IMR-90 (cell line): ENCODE results near the gene YY1AP1. TPM values are rescaled to one million over a fixed set of nuclear protein-coding genes. Genes with fewer than 3 reads are reported as not detected.

Experiments used
- ATAC-seq: fragments of 200-7000 bp; cut with Tn5 transposase; 2 replicates; pipeline ENCODE4 v1.9.1; 2020; ENCODE audit warnings: low read depth, mild to moderate bottlenecking, moderate library complexity
- BruUV-seq: library from RNA; stranded (reverse); fragments of 400-500 nt; replicated peaks from 2 replicates; lab custom pipeline; 2021; lab: Mats Ljungman, UMichigan
- CTCF ChIA-PET: fragments of 300-600 bp; formaldehyde crosslinking; extraction: SDS; loops from one replicate; lab custom pipeline; 2021; ENCODE audit warnings: antibody characterized with exemption; lab: Yijun Ruan, JAX
- POLR2A ChIA-PET: fragments of 300-600 bp; sonication (Branson Sonifier 250); formaldehyde crosslinking; loops from one replicate; lab custom pipeline; 2022; ENCODE audit warnings: antibody characterized with exemption; ENCODE audit not compliant: unreplicated experiment; lab: Charles Lee
- DNase-seq: peaks from one replicate; pipeline ENCODE4 v3.0.0; 2013
- H2AFZ ChIP-seq: replicated peaks from 2 replicates; pipeline ENCODE3; 2013; ENCODE audit warnings: low read length, mild to moderate bottlenecking; ENCODE audit not compliant: poor library complexity
- H2AK5ac ChIP-seq: 2 replicates; pipeline ENCODE4 v1.6.1; 2013; ENCODE audit warnings: low read depth, low read length, inconsistent platforms
- H2AK9ac ChIP-seq: replicated peaks from 2 replicates; pipeline ENCODE3; 2013; ENCODE audit warnings: mild to moderate bottlenecking, low read depth, low read length, moderate library complexity; ENCODE audit not compliant: poor library complexity
- H2BK120ac ChIP-seq: 2 replicates; pipeline ENCODE4 v1.6.1; 2013; ENCODE audit warnings: low read depth, low read length, inconsistent platforms
- H2BK15ac ChIP-seq: 3 replicates; pipeline ENCODE4 v1.6.1; 2013; ENCODE audit warnings: low read depth, low read length, inconsistent platforms
- H2BK20ac ChIP-seq: 2 replicates; pipeline ENCODE4 v1.6.1; 2013; ENCODE audit warnings: low read depth, mild to moderate bottlenecking, inconsistent platforms, low read length, moderate library complexity
- H2BK5ac ChIP-seq: 2 replicates; pipeline ENCODE4 v1.6.1; 2013; ENCODE audit warnings: mild to moderate bottlenecking, low read depth, low read length, inconsistent platforms; ENCODE audit not compliant: poor library complexity, severe bottlenecking
- H3K14ac ChIP-seq: replicated peaks from 2 replicates; pipeline ENCODE4 v1.6.1; 2013; ENCODE audit warnings: low read depth, low read length, inconsistent platforms
- H3K18ac ChIP-seq: 2 replicates; pipeline ENCODE4 v1.6.1; 2013; ENCODE audit warnings: low read depth, low read length, control low read depth
- H3K23ac ChIP-seq: 2 replicates; pipeline ENCODE4 v1.6.1; 2013; ENCODE audit warnings: low read depth, low read length, inconsistent platforms
- H3K27ac ChIP-seq: 2 replicates; pipeline ENCODE4 v1.5.1; 2013; ENCODE audit warnings: mild to moderate bottlenecking, control low read depth, low read length; ENCODE audit not compliant: insufficient read depth
- H3K27me3 ChIP-seq: 2 replicates; pipeline ENCODE4 v1.6.1; 2013; ENCODE audit warnings: low read length; ENCODE audit not compliant: control insufficient read depth, insufficient read depth
- H3K36me3 ChIP-seq: 2 replicates; pipeline ENCODE4 v1.6.1; 2013; ENCODE audit warnings: low read length, mixed read lengths; ENCODE audit not compliant: control insufficient read depth, insufficient read depth
- H3K4ac ChIP-seq: 2 replicates; pipeline ENCODE4 v1.6.1; 2013; ENCODE audit warnings: low read depth, low read length, inconsistent platforms
- H3K4me1 ChIP-seq: 2 replicates; pipeline ENCODE4 v1.6.1; 2013; ENCODE audit warnings: low read length, mixed read lengths; ENCODE audit not compliant: control insufficient read depth, insufficient read depth
- H3K4me2 ChIP-seq: 2 replicates; pipeline ENCODE4 v1.6.1; 2013; ENCODE audit warnings: low read depth, mild to moderate bottlenecking, control low read depth, low read length, moderate library complexity
- H3K4me3 ChIP-seq: 2 replicates; pipeline ENCODE4 v1.5.1; 2013; ENCODE audit warnings: low read depth, mild to moderate bottlenecking, control low read depth, low read length, moderate library complexity; ENCODE audit not compliant: insufficient read depth
- H3K56ac ChIP-seq: 2 replicates; pipeline ENCODE4 v1.6.1; 2013; ENCODE audit warnings: low read length, inconsistent platforms; ENCODE audit not compliant: insufficient read depth; ENCODE audit errors: extremely low read depth
- H3K79me1 ChIP-seq, 2 experiments: 2 replicates each; pipeline ENCODE4 v1.6.1; 2013; ENCODE audit warnings: low read length in 2 of 2, inconsistent platforms in 1 of 2, low read depth in 1 of 2
- H3K9ac ChIP-seq: 2 replicates; pipeline ENCODE4 v1.6.1; 2013; ENCODE audit warnings: low read depth, low read length, control low read depth
- H3K9me1 ChIP-seq: 2 replicates; pipeline ENCODE4 v1.6.1; 2013; ENCODE audit warnings: low read length, inconsistent platforms; ENCODE audit not compliant: insufficient read depth
- H3K9me3 ChIP-seq: 2 replicates; pipeline ENCODE4 v1.6.1; 2013; ENCODE audit warnings: low read length; ENCODE audit not compliant: control insufficient read depth, insufficient read depth
- H4K20me1 ChIP-seq: 2 replicates; pipeline ENCODE4 v1.6.1; 2013; ENCODE audit warnings: low read length, inconsistent platforms; ENCODE audit not compliant: insufficient read depth
- H4K5ac ChIP-seq: 2 replicates; pipeline ENCODE4 v1.6.1; 2013; ENCODE audit warnings: mild to moderate bottlenecking, low read depth, low read length, control low read depth
- H4K8ac ChIP-seq, 2 experiments: 2 replicates each; pipeline ENCODE4 v1.6.1; 2013; ENCODE audit warnings: low read depth in 2 of 2, low read length in 2 of 2, control low read depth in 1 of 2, inconsistent platforms in 1 of 2
- H4K91ac ChIP-seq: 2 replicates; pipeline ENCODE4 v1.6.1; 2013; ENCODE audit warnings: low read depth, low read length, inconsistent platforms; ENCODE audit not compliant: insufficient read depth
- NFE2L2 ChIP-seq: fragments of 150-350 bp; IDR thresholded peaks from 2 replicates; pipeline ENCODE4 v1.6.1; 2016; ENCODE audit warnings: low read depth, mild to moderate bottlenecking, low read length
- dilution Hi-C: fragments of 300-500 bp; cut with HindIII; formaldehyde crosslinking; loops from one replicate; pipeline ENCODE4 v1.14.3; 2018; ENCODE audit warnings: low sequenced_read_pairs; ENCODE audit not compliant: unreplicated experiment
- in situ Hi-C: fragments of 300-500 bp; cut with MboI; formaldehyde crosslinking; loops from 3 replicates; pipeline ENCODE4 v1.14.3; 2019; ENCODE audit warnings: low sequenced_read_pairs, inconsistent platforms, mixed read lengths
- intact Hi-C: fragments of 100-400 bp; cut with micrococcal nuclease; formaldehyde crosslinking; loops from 2 replicates; pipeline ENCODE4 v1.10.0; 2022
- polyA plus RNA-seq, 3 experiments: library from polyadenylated mRNA; depleted of rRNA; stranded (reverse); fragments of >200 nt; gene quantifications; 2 replicates each; pipeline ENCODE4 v1.2.3, GENCODE V29; 2012; ENCODE audit warnings: low replicate concordance in 1 of 3
- total RNA-seq: library from RNA; depleted of rRNA; stranded (reverse); fragments of >200 nt; gene quantifications from 2 replicates; pipeline ENCODE4 v1.2.3, GENCODE V29; 2012

Gene YY1AP1
- total and polyA plus RNA-seq, 2 of the 4 experiments (the other 2 are of a cell fraction): 31.5 to 52.6 TPM

DNA sequence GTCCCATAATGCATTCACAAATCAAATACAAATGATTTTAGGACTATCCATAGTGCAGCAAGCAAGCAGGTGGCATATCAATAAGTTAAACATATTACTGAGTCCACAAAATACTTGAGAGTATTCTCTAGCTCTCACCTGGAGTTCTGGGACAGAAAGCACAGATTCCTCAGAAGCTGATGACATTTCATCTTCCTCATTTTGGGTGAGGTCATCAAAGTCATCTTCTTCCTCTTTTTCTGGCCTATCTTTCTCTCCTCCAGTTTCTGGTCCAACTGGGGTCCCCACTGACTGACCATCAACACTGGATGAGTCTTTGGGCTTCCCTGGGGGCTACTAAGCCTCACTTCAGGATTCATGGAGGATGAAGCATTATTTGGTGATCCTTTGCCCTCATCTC is 38.9 kb downstream of the YY1AP1 start:
- no peak for TF ChIP-seq NFE2L2
- Histone ChIP-seq H3K79me1 (peaks cover 0 to 19% of the 10 kb centered on the region in 2 experiments), H3K23ac (no peak overlapping the region), H3K56ac (no peak overlapping the region), H3K4me1 (peaks cover 8% of the 10 kb centered on the region), H3K14ac (no peak overlapping the region), H2BK120ac (no peak overlapping the region), H4K91ac (no peak overlapping the region), H4K8ac (no peak overlapping the region), H2BK20ac (no peak overlapping the region), H3K4me2 (no peak overlapping the region), H3K27ac (no peak overlapping the region), H2AFZ (no peak overlapping the region), H3K4ac (no peak overlapping the region), H2BK15ac (no peak overlapping the region), H3K36me3 (no peaks in the 10 kb centered on the region), H3K4me3 (no peak overlapping the region), H2BK5ac (no peak overlapping the region), H3K9me1 (0 out of 2 replicates have a peak, but pooled peaks cover 4% of the 10 kb centered on the region), H3K18ac (no peak overlapping the region), H4K20me1 (no peaks in the 10 kb centered on the region), H3K9ac (no peak overlapping the region), H4K5ac (no peak overlapping the region), H3K27me3 (no peaks in the 10 kb centered on the region), H3K9me3 (peaks cover 4% of the 10 kb centered on the region; the same call in 1 of the 2 replicates), H2AK9ac (no peak overlapping the region), H2AK5ac (no peak overlapping the region)
- BruUV-seq: no TSS peak
- dilution Hi-C loops (no loop called here), in situ Hi-C loops (no loop called here), intact Hi-C loops (loop anchor here (5.0 kb wide), 2 partner anchors 42 to 327 kb away; partner anchors contain the start of gene RUSC1)
- POLR2A ChIA-PET: no interaction called here
- CTCF ChIA-PET: no interaction called here
- DNase-seq: no peak
- ATAC-seq: no peak
